OCI-LY7 (cell line): Measurements from ENCODE around the gene BLCAP. TPM values are rescaled to one million over a fixed set of nuclear protein-coding genes. Genes with fewer than 3 reads are reported as not detected.
"Not testable (repeated sequence)": the region's sequence is repeated elsewhere in the genome, so short reads cannot be mapped to it uniquely, and the experiment has no call there.

ENCODE experiments used
- BruUV-seq: library from RNA; stranded (reverse); fragments of 400-500 nt; replicated peaks from 2 replicates; lab custom pipeline; 2021; lab: Mats Ljungman, UMichigan
- CTCF ChIA-PET: fragments of 300-600 bp; sonication (Branson Sonifier 250); formaldehyde crosslinking; loops from one replicate; lab custom pipeline; 2022; ENCODE audit warnings: antibody characterized with exemption; ENCODE audit not compliant: unreplicated experiment; lab: Charles Lee
- POLR2A ChIA-PET: fragments of 300-600 bp; sonication (Branson Sonifier 250); formaldehyde crosslinking; loops from one replicate; lab custom pipeline; 2022; ENCODE audit warnings: antibody characterized with exemption; lab: Charles Lee
- DNase-seq: peaks from one replicate; pipeline ENCODE4 v3.0.0-alpha.2; 2015; ENCODE audit warnings: low spot score
- H2AFZ ChIP-seq: fragments of 200-600 bp; sonication (generic), shearing (Covaris generic); 2 replicates; pipeline ENCODE4 v1.6.1; 2014; ENCODE audit warnings: mild to moderate bottlenecking, antibody characterized with exemption, low read length, moderate library complexity
- H3K27ac ChIP-seq: fragments of 200-600 bp; sonication (generic); 2 replicates; pipeline ENCODE4 v1.5.1; 2014; ENCODE audit warnings: mixed run types, low read depth, mild to moderate bottlenecking, moderate library complexity, low read length, inconsistent platforms; ENCODE audit not compliant: poor library complexity, severe bottlenecking
- H3K36me3 ChIP-seq: fragments of 200-600 bp; sonication (generic); 2 replicates; pipeline ENCODE4 v1.6.1; 2014; ENCODE audit warnings: mild to moderate bottlenecking, antibody characterized with exemption, low read length, moderate library complexity, mixed read lengths; ENCODE audit not compliant: insufficient read depth
- H3K4me1 ChIP-seq: fragments of 200-600 bp; sonication (generic); 2 replicates; pipeline ENCODE4 v1.5.1; 2014; ENCODE audit warnings: mild to moderate bottlenecking, low read length; ENCODE audit not compliant: insufficient read depth, poor library complexity, severe bottlenecking
- H3K4me2 ChIP-seq: fragments of 200-600 bp; sonication (generic); 2 replicates; pipeline ENCODE4 v1.6.1; 2014; ENCODE audit warnings: mild to moderate bottlenecking, low read length
- H3K4me3 ChIP-seq: fragments of 200-600 bp; sonication (generic); 2 replicates; pipeline ENCODE4 v1.5.1; 2014; ENCODE audit warnings: mild to moderate bottlenecking, low read depth, low read length; ENCODE audit not compliant: poor library complexity, severe bottlenecking
- H3K79me2 ChIP-seq: fragments of 200-600 bp; sonication (generic); 2 replicates; pipeline ENCODE4 v1.6.1; 2016; ENCODE audit warnings: low read depth, mild to moderate bottlenecking, low read length, moderate library complexity, mixed read lengths; ENCODE audit not compliant: insufficient read depth
- H3K9me2 ChIP-seq: fragments of 200-600 bp; sonication (generic); 2 replicates; pipeline ENCODE4 v1.6.1; 2016; ENCODE audit warnings: mild to moderate bottlenecking, low read length, mixed read lengths; ENCODE audit not compliant: insufficient read depth
- H3K9me3 ChIP-seq: fragments of 200-600 bp; sonication (generic); 2 replicates; pipeline ENCODE4 v1.6.1; 2014; ENCODE audit warnings: mild to moderate bottlenecking, mixed run types, low read length, mixed read lengths
- H4K20me1 ChIP-seq: fragments of 200-600 bp; sonication (generic); 2 replicates; pipeline ENCODE4 v1.6.1; 2014; ENCODE audit warnings: mild to moderate bottlenecking, antibody characterized with exemption, low read length, moderate library complexity, mixed read lengths; ENCODE audit not compliant: insufficient read depth
- CTCF ChIP-seq: fragments of 200-600 bp; sonication (generic); conservative IDR thresholded peaks from 2 replicates; pipeline ENCODE4 v1.5.1; 2014; ENCODE audit warnings: mild to moderate bottlenecking, antibody characterized with exemption, low read length, moderate library complexity, mixed read lengths
- EZH2phosphoT487 ChIP-seq: fragments of 200-600 bp; sonication (generic); IDR thresholded peaks from 2 replicates; pipeline ENCODE4 v1.6.1; 2018; ENCODE audit warnings: low read depth, borderline replicate concordance, mild to moderate bottlenecking, mixed run types, antibody characterized with exemption, low read length, moderate library complexity, mixed read lengths
- intact Hi-C: fragments of 100-400 bp; cut with micrococcal nuclease; formaldehyde crosslinking; loops from one replicate; pipeline ENCODE4 v1.10.0; 2022; ENCODE audit not compliant: unreplicated experiment
- total RNA-seq, 2 experiments: library from RNA; depleted of rRNA in 1 of 2; stranded (reverse); fragments of >200 nt in 1 of 2; shearing (Covaris generic) in 1 of 2; gene quantifications; 2 replicates each; pipeline ENCODE4 v1.2.3, GENCODE V29; 2014 to 2022

BLCAP gene
- total RNA-seq, 2 experiments from 2014 or later: 32.3 to 55.1 TPM

- CTCF ChIA-PET: no interaction called here
- Histone ChIP-seq H3K79me2 (no peaks in the 10 kb centered on the region), H4K20me1 (no peaks in the 10 kb centered on the region), H3K36me3 (no peaks in the 10 kb centered on the region), H3K4me1 (no peaks in the 10 kb centered on the region), H3K9me3 (no peaks in the 10 kb centered on the region), H2AFZ (no peak overlapping the region), H3K4me3 (no peak overlapping the region), H3K9me2 (no peaks in the 10 kb centered on the region), H3K27ac (no peak overlapping the region), H3K4me2 (no peak overlapping the region)
- intact Hi-C loops: no loop called here
- no peak for DNase-seq
- POLR2A ChIA-PET: no interaction called here
- no TSS peak for BruUV-seq
- TF ChIP-seq EZH2phosphoT487 (no peak), CTCF (no peak)
These were observed 24.7 kb upstream of the BLCAP start for GRCh38 chr20:37552415-37552814.

- H3K36me3 ChIP-seq, H3K9me2 ChIP-seq, CTCF ChIA-PET, DNase-seq, H3K9me3 ChIP-seq, H3K79me2 ChIP-seq, H3K4me2 ChIP-seq, BruUV-seq, intact Hi-C loops, H3K27ac ChIP-seq, H4K20me1 ChIP-seq, H3K4me3 ChIP-seq, H2AFZ ChIP-seq, H3K4me1 ChIP-seq: not testable (repeated sequence)
- POLR2A ChIA-PET: interaction anchor here (0.6 kb wide), 1 partner anchor 422 kb away, joined by 4 read pairs; no protein-coding TSS in a partner anchor
These were observed 24.0 kb upstream of the BLCAP start for GRCh38 chr20:37551660-37552059.

- intact Hi-C loops: not testable (repeated sequence)
- POLR2A ChIA-PET: interaction anchor here (0.6 to 0.7 kb wide), 2 partner anchors 602 to 715 kb away, joined by 3 read pairs; no protein-coding TSS in a partner anchor
These were observed 22.6 kb upstream of the BLCAP start for GRCh38 chr20:37550101-37550920.

More at GRCh38 chr20:37550101-37550920, 22.6 kb upstream of the BLCAP start:
- H3K4me3 ChIP-seq, H3K4me1 ChIP-seq, H3K9me2 ChIP-seq, H2AFZ ChIP-seq, H3K79me2 ChIP-seq, H3K27ac ChIP-seq, H3K36me3 ChIP-seq, H3K4me2 ChIP-seq, CTCF ChIA-PET, BruUV-seq, DNase-seq, H3K9me3 ChIP-seq, H4K20me1 ChIP-seq: not testable (repeated sequence)
